Germinal center (tissue), 1 donor: Measurements from ENCODE around the gene HAUS3.

Source experiments
- DNase-seq: peaks from one replicate; pipeline ENCODE4 v3.0.0; 2012; ENCODE audit warnings: mixed read lengths, low spot score

Gene HAUS3, protein sequence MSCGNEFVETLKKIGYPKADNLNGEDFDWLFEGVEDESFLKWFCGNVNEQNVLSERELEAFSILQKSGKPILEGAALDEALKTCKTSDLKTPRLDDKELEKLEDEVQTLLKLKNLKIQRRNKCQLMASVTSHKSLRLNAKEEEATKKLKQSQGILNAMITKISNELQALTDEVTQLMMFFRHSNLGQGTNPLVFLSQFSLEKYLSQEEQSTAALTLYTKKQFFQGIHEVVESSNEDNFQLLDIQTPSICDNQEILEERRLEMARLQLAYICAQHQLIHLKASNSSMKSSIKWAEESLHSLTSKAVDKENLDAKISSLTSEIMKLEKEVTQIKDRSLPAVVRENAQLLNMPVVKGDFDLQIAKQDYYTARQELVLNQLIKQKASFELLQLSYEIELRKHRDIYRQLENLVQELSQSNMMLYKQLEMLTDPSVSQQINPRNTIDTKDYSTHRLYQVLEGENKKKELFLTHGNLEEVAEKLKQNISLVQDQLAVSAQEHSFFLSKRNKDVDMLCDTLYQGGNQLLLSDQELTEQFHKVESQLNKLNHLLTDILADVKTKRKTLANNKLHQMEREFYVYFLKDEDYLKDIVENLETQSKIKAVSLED

GRCh38 chr4:2241410-2242353 lies at the start of gene HAUS3, which contains the start of gene POLN:
Gene HAUS3 (minus strand): TSS chr4:2242121. CDS start chr4:2240946, 1,175 bp downstream.
Gene POLN (minus strand): TSS chr4:2242121. CDS start chr4:2229231, 12,890 bp downstream.
- DNase-seq, result peak; percentile 100

DNA sequence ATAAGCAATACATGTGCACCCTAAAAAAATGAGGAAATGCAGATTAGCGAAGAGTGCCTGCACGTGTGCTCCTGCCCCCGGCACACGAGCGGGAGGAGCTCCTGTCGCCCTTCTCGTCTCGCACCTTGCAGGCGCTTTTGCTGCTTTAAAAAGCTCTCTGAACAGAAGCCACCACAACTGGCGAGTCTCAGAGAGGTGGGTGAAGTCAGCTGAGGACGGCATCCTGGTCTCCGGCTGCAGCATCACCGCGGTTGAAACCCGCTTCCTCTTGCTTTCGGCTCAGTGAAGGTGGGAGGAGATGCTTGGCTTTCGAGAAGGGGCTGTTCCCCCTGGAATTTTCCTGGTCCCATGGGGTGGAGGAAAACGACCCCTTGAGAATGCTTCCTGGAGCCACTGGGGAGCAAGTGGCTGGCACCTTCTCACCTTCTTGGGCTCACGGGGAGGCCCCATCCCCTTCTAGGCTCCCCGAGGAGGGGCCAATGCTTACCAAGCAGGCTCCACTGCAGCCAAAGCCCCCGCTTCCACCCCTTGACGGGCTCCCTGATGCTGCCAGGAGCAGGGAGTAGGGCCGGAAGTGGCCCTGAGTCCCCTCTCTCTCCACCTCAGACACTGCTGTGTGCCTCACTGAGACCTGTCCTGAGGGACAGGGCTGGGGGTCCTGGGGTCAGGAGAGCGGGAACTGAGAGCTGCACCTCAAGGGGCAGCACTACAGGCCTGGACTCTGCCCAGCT lies 49.2 kb upstream of the HAUS3 start:
- DNase-seq, result peak; percentile 63

GRCh38 chr4:2290488-2290887 lies 48.6 kb upstream of the HAUS3 start:
- no peak for DNase-seq

GRCh38 chr4:2289955-2290333 lies 48.0 kb upstream of the HAUS3 start:
- DNase-seq, result no peak

GRCh38 chr4:2289311-2289954 lies 47.5 kb upstream of the HAUS3 start:
- no peak for DNase-seq

- DNase-seq, result no peak
Observed at GRCh38 chr4:2288051-2288541, 46.2 kb upstream of the HAUS3 start.

DNA sequence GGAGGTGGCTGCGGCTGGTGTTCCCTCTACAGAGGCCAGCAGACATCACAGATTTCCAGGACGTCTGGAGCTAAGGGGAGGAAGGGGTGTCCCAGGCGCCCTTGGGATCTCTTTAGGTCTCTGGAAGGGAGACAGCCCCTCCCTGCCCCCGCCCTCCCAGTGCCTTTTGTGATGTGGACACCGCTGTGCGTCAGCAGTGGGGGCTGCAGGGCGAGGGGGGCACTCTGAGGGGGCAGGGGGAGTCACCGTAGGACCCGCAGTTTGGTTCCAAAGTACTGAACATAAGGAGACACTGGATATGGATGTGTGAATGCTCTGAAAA lies 45.6 kb upstream of the HAUS3 start:
- DNase-seq, result no peak

DNA sequence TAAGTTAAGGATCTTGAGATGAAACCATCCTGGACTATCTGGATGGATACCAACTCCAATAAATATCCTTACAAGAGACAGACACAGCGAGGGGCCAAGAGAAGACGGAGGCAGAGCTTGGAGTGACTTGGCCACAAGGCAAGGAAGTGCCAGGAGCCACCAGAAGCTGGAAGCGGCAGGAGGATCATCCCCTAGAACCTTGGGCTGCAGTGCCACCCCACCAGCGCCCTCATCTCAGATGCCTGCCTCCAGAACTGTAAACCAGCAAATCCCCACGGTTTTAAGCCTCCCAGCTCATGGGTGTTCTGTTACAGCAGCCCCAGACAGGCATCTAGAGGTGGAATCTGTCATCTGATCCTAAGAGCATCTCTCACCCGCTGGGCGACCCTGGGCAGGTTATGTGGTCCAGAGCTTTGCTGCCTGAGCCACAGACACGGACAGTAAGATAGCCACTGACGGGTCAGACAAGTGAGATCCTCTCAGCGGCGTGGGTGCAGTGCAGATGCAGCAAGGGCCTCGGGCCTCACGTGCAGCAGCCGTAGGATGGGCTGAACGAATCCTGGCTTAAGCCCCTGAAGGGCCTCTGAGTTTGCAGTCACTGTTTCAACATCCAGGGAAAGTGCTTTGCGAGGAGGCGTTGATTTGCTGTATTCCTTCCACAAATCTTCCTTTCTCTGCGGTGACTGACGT lies 45.1 kb upstream of the HAUS3 start:
- no peak for DNase-seq

- no peak for DNase-seq
Observed at GRCh38 chr4:2285613-2286381, 43.9 kb upstream of the HAUS3 start.

GRCh38 chr4:2284934-2285612 lies 43.2 kb upstream of the HAUS3 start:
- no peak for DNase-seq

- no peak for DNase-seq
Observed at GRCh38 chr4:2284161-2284933, 42.4 kb upstream of the HAUS3 start.

DNA sequence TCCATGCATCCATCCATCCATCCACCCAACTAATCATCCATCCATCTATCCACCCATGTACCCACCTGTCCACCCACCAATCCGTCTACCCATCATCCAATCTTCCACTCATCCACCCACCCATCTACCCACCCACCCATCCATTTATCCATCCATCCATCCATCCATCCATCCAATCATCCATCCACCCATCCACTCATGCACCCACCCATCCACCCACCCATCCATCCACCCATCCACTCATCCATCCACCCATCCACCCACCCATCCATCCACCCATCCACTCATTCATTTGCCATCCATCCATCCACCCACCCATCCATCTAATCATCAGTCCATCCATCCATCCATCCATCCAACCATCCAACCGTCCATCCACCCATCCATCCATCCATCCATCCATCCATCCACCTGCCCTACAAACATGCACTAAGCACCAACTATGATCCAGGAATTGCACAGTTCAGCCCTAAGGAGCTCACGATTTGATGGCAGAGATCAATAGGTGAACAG lies 41.3 kb upstream of the HAUS3 start:
- no peak for DNase-seq

GRCh38 chr4:2281575-2282343 lies 39.8 kb upstream of the HAUS3 start:
- DNase-seq, result peak; percentile 54

- no peak for DNase-seq
Observed at GRCh38 chr4:2280531-2281300, 38.8 kb upstream of the HAUS3 start.

DNA sequence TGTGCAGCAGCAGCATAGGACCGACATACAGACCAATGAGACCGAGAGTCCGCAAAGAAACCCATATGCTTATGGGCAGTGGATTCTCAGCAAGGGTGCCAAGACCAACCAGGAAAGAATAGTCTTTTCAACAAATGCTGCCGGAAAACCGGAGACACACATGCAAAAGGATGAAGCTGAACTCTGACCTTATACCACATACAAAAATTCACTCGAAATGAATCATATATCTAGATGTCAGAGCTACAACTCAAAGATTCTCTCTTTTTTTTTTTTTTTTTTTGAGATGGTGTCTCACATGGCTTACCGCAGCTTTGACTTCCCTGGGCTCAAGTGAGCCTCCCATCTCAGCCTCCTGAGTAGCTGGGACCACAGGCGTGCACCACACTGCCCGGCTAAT lies 36.0 kb upstream of the HAUS3 start:
- no peak for DNase-seq

DNA sequence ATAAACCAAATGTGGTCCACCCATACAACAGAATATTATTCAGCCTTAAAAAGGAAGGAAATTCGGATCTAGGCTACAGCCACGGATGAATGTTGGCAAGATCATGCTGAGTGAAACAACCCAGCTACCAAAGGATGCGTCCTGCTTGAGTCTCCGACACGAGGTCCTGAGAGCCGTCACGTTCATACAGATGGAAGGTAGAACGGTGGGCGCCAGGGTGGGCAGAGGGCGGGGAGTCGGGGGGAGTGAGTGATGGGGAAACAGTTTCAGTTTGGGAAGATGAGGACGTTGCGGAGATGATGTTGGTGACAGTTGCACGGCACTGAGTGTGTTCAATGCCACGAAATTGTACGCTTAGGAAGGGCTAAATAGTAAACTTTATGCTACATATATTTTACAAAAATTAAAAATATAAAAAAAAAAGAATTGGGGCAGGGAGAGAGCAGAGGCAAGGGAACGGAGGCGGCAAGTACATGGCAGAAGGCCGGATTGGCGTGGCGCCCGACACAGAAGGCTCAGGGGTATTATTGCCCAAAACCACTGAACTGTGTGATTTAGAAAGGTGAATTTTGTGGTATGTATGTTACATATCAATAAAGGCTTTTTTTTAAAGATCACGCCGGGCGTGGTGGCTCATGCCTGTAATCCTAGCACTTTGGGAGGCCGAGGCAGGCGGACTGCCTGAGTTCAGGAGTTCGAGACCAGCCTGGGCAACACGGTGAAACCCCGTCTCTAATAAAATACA lies 34.8 kb upstream of the HAUS3 start:
- DNase-seq, result no peak
